HEK293 (cell line): Measurements from ENCODE around the gene PEX11G.

ENCODE experiments used
- GLIS2 ChIP-seq: fragments of 450-650 bp; formaldehyde crosslinking; IDR thresholded peaks from 2 replicates; pipeline ENCODE4 v1.5.1; 2016; ENCODE audit warnings: missing biosample characterization, missing genetic modification characterization
- PRDM1 ChIP-seq: fragments of 450-650 bp; formaldehyde crosslinking; IDR thresholded peaks from 2 replicates; pipeline ENCODE4; 2016; ENCODE audit warnings: missing biosample characterization, missing genetic modification characterization
- YY1 ChIP-seq: fragments of 450-650 bp; formaldehyde crosslinking; IDR thresholded peaks from 2 replicates; pipeline ENCODE4 v1.5.1; 2018; ENCODE audit warnings: missing biosample characterization, missing genetic modification characterization
- ZBTB49 ChIP-seq: fragments of 450-650 bp; formaldehyde crosslinking; IDR thresholded peaks from 2 replicates; pipeline ENCODE4 v1.5.1; 2016; ENCODE audit warnings: missing biosample characterization, missing genetic modification characterization, low read depth
- ZBTB7A ChIP-seq: fragments of 450-650 bp; formaldehyde crosslinking; IDR thresholded peaks from 2 replicates; pipeline ENCODE4 v1.5.1; 2016; ENCODE audit warnings: low read depth, missing biosample characterization, missing genetic modification characterization
- ZNF184 ChIP-seq: fragments of 450-650 bp; IDR thresholded peaks from 2 replicates; pipeline ENCODE4 v1.5.1; 2018; ENCODE audit warnings: missing biosample characterization, mild to moderate bottlenecking, missing genetic modification characterization
- ZNF223 ChIP-seq: fragments of 450-650 bp; formaldehyde crosslinking; IDR thresholded peaks from 2 replicates; pipeline ENCODE4 v1.5.1; 2016; ENCODE audit warnings: missing biosample characterization, missing genetic modification characterization
- ZNF24 ChIP-seq: fragments of 450-650 bp; formaldehyde crosslinking; IDR thresholded peaks from 2 replicates; pipeline ENCODE4 v1.5.1; 2016; ENCODE audit warnings: missing biosample characterization, missing genetic modification characterization
- ZNF530 ChIP-seq: fragments of 450-650 bp; formaldehyde crosslinking; IDR thresholded peaks from 2 replicates; pipeline ENCODE4 v1.5.1; 2016; ENCODE audit warnings: low read depth, missing biosample characterization, missing genetic modification characterization
- ZNF660 ChIP-seq: fragments of 450-650 bp; IDR thresholded peaks from 2 replicates; pipeline ENCODE4 v1.5.1; 2018; ENCODE audit warnings: missing biosample characterization, mild to moderate bottlenecking, missing genetic modification characterization
- TF ChIP-seq, protein P1 (sequence below): fragments of 450-650 bp; formaldehyde crosslinking; IDR thresholded peaks from 2 replicates; pipeline ENCODE4 v1.5.1; 2016; ENCODE audit warnings: missing biosample characterization, missing genetic modification characterization
- TF ChIP-seq, protein P2 (sequence below): fragments of 450-650 bp; formaldehyde crosslinking; IDR thresholded peaks from 2 replicates; pipeline ENCODE4 v1.5.1; 2016; ENCODE audit warnings: missing biosample characterization, missing genetic modification characterization
- TF ChIP-seq, protein P3 (sequence below): fragments of 450-650 bp; formaldehyde crosslinking; IDR thresholded peaks from 2 replicates; pipeline ENCODE4 v1.5.1; 2016; ENCODE audit warnings: missing biosample characterization, missing genetic modification characterization, low read depth

DNA sequence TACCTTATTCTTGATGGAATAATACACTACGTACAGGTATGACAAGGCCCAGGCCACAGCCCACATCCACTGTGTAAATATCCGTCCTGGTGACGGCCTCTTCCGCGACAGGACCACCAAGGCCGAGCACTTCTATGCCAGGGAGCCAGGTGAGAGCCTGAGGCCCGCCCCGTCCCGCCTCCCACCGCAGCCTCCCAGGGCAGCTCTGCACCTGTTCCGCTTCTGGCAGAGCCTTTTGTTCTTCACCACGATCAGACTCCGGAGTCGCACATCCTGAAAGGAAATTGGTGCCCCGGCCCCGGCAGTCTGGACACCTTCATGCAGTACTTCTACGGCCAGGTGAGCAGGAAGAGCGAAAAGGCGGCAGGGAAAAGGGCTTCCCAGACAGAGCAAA lies 16.4 kb upstream of the PEX11G start:
- TF ChIP-seq ZNF24 (no peak), ZBTB49 (tag by site-specific recombination) (no peak), ZNF184 (tag by site-specific recombination) (no peak), GLIS2 (tag by site-specific recombination) (no peak), ZBTB7A (no peak), ZNF223 (no peak), ZNF660 (tag by site-specific recombination) (no peak), ZNF530 (tag by site-specific recombination) (no peak), YY1 (tag by site-specific recombination) (no peak), PRDM1 (tag by site-specific recombination) (no peak)
- TF ChIP-seq, protein P1, sequence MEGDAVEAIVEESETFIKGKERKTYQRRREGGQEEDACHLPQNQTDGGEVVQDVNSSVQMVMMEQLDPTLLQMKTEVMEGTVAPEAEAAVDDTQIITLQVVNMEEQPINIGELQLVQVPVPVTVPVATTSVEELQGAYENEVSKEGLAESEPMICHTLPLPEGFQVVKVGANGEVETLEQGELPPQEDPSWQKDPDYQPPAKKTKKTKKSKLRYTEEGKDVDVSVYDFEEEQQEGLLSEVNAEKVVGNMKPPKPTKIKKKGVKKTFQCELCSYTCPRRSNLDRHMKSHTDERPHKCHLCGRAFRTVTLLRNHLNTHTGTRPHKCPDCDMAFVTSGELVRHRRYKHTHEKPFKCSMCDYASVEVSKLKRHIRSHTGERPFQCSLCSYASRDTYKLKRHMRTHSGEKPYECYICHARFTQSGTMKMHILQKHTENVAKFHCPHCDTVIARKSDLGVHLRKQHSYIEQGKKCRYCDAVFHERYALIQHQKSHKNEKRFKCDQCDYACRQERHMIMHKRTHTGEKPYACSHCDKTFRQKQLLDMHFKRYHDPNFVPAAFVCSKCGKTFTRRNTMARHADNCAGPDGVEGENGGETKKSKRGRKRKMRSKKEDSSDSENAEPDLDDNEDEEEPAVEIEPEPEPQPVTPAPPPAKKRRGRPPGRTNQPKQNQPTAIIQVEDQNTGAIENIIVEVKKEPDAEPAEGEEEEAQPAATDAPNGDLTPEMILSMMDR (tag by site-specific recombination): no peak
- TF ChIP-seq, protein P2, sequence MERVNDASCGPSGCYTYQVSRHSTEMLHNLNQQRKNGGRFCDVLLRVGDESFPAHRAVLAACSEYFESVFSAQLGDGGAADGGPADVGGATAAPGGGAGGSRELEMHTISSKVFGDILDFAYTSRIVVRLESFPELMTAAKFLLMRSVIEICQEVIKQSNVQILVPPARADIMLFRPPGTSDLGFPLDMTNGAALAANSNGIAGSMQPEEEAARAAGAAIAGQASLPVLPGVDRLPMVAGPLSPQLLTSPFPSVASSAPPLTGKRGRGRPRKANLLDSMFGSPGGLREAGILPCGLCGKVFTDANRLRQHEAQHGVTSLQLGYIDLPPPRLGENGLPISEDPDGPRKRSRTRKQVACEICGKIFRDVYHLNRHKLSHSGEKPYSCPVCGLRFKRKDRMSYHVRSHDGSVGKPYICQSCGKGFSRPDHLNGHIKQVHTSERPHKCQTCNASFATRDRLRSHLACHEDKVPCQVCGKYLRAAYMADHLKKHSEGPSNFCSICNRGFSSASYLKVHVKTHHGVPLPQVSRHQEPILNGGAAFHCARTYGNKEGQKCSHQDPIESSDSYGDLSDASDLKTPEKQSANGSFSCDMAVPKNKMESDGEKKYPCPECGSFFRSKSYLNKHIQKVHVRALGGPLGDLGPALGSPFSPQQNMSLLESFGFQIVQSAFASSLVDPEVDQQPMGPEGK (tag by site-specific recombination): no peak
- TF ChIP-seq, protein P3, sequence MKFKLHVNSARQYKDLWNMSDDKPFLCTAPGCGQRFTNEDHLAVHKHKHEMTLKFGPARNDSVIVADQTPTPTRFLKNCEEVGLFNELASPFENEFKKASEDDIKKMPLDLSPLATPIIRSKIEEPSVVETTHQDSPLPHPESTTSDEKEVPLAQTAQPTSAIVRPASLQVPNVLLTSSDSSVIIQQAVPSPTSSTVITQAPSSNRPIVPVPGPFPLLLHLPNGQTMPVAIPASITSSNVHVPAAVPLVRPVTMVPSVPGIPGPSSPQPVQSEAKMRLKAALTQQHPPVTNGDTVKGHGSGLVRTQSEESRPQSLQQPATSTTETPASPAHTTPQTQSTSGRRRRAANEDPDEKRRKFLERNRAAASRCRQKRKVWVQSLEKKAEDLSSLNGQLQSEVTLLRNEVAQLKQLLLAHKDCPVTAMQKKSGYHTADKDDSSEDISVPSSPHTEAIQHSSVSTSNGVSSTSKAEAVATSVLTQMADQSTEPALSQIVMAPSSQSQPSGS (tag by site-specific recombination): no peak
